NCI-H345 (cell line): ENCODE results near the gene KCP.
"Not testable (repeated sequence)": the region's sequence is repeated elsewhere in the genome, so short reads cannot be mapped to it uniquely, and the experiment has no call there.

Experiments
- DNase-seq: peaks from one replicate; lab custom pipeline; 2025; lab: John Stamatoyannopoulos, UW

The KCP gene

GRCh38 chr7:128921866-128922440 is 11.4 kb upstream of the KCP start:
- DNase-seq = no peak

GRCh38 chr7:128920913-128921582 is 10.5 kb upstream of the KCP start:
- no peak for DNase-seq

DNA sequence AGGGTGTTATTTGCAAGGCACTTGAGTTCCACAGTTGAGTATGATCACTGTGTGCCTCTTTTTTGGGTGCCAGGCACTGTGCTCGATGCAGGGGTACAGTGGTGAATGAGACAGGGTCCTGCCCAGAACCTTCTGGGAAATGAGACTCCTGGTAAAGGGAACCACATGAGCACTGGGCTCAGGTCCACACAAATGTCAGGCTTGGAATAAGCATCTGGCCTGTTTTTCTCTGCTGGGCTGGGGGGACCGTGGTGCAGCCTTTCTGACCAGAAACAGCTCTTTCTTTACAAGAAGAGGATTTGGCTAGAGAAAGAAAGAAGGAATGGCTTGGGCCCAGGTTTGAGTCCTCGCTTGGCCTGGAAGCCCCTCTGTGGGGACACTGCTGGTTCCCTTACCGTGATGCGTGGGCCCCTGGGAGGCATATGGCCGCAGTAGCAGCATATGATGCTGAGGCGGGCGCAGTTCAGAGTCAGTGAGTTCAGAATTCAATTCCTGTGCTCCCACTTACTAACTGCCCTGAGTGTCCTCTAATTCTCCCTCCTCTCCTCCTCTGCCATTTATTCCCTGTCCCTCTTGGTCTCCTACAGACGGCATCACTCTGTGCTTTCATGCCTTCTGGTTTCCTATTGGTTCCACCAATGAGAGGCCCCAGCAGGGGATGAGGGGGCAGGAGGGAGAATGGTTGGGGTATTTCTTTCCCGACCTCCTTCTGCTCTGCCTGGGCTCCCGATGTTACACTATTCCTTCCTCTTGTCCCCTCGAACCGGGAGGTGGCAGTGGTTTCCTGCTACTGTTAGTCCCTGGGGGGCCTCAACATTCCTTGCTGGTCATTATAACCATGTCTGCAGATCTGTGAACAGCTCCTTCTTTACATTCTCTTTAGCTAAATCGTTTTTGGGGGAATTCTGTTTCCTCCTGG is 9.6 kb upstream of the KCP start:
- DNase-seq = no peak

DNA sequence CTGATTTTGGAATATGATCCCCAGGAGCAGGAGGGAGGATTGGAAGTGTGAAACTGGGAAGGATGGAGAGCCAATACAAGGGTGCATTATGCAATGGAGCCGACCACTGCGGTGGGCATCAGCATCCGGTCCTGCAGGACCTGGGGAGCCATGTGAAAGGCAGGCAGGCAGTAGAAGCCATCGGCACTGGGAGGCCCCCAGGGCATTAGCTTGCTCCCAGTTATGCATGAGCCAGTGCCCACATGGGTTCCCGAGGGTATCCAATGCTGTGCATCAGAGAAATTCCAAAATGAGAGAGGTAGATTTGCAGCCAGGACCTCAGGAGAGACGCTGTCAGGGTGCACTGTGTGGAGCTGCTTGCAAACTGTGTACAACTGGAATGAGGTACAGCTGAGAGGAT is 8.7 kb upstream of the KCP start:
- no peak for DNase-seq

DNA sequence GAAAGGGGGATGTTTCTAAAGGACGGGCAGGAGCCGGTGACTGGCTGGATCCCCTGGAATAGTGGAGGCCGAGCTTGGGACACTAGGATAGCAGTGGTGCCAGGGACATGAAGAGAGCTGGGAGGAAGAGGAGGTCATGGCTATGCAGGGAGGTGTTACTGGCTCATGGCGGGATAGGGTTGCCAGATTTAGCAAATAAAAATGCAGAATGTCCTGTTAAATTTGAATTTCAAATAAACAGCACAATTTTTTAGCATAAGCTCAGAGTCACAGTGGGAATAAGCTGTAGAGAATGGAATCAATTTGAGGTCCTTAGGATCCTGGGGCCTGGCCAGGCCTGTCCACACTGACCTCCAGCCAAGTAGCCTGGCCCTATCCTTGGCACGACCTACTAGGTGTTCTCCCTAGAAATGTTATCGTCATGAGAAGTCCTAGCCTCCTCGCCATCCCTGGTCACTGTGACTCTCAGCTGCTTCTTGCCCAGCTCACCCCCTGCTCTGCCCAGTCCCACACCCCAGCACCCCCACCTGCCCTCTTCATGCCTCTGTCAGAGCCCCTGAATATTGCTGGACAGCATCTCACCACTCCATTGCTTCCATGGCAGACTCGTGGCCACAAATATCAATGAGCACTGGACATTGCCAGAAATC is 7.6 kb upstream of the KCP start:
- DNase-seq = no peak

- DNase-seq = no peak
Measured at GRCh38 chr7:128917122-128917521, 6.6 kb upstream of the KCP start.

- no peak for DNase-seq
Measured at GRCh38 chr7:128916643-128916915, 6.1 kb upstream of the KCP start.

DNA sequence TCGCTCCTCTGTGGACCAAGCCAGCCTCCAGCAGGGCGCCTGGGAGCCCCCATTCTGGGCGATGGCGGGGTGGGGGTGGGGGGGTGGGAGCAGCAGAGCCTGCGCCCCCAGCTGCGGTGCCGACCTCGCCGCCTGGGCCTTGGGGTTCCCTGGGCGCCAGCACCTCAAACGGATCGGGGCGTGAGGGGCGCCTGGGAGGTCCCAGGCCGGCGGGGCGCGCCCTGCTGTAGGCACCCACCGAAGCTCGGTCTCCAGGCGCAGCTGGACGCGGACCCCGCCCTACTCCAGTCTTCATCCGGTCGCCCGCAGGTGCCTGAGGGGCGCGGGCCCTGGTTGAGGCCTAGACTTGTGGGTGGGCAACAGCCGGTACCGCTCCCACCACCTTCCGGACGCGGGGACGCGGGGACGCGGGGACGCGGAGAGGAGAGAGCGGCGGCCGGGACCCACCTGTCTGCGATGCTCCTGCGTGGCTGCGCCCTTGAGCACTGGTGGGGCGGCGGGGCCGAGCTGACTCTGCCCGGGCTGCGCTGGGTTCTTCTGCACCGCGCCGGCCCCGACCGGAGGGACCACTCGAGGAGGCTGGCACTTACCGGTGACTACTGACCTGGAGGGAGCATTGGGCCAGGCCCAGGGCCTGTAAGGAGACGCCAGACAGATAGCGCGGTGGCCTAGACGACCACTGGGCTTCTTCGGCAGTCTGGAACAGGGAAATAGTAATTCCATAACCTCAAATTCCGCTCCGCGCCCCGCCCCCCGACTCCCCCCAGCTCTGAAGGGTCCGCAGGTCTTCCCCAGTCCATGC is 5.5 kb upstream of the KCP start:
- no peak for DNase-seq

- DNase-seq = no peak
Measured at GRCh38 chr7:128915271-128915819, 4.8 kb upstream of the KCP start.

DNA sequence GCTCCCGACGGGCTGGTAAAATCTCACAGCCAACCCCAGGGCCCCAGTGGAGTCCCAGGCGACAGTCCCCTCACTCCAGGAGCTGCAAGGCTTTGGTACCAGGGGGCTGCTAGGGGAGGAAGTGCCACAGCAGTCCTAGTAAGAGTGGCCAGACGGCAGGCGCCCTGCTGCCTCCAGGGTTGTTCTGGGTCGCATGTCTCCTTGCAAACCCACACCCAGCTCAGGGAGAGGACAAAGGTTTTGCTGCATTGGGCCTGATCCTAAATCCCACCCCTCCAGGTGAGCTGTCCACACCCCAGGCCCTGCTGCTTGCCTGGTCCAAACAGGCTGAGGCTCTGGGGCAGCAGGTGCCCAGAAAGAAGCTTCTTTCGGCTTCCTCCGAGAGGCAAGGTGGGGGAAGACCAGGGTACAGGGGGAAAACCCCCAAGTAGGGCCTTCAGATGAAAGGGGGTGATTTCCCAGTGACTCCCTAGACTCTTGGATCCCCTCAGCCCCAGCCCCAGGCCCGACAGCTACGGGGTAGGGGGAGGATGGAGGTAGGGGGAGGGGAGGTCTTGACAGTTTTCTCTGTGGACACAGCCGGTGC is 4.2 kb upstream of the KCP start:
- no peak for DNase-seq

DNA sequence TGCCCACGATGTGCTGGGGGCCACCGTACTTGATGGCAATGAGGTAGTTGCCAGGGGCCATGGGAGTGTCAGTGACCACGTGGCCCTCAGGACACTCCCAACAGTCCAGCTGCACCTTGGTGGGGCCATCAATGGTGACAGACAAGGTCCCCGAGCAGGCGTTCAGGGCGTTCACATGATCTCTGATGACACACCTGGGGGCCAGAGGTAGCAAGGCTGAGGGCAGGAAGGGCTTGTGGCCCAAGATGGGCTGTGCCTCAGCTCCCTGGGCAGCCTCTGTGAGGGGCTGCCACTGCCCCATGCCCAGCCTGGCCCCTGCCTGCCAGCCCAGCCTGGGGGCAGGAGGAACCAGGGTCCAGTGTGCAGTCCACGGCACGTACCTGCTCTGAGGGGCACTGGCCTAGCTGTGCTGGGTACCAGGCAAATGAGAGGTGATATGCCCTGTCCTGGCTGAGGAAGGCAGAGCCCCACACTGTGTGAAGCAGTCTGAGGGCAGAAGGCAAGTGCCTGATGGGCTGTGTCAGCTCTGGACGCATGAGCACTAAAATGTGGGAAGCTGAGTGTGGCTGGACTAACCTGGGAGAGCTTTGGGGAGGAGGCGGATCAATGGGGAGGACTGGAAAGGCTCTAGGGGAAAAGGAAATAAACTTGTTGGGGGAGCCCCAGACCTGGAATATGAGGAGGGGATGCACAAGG is 3.5 kb upstream of the KCP start:
- no peak for DNase-seq

DNA sequence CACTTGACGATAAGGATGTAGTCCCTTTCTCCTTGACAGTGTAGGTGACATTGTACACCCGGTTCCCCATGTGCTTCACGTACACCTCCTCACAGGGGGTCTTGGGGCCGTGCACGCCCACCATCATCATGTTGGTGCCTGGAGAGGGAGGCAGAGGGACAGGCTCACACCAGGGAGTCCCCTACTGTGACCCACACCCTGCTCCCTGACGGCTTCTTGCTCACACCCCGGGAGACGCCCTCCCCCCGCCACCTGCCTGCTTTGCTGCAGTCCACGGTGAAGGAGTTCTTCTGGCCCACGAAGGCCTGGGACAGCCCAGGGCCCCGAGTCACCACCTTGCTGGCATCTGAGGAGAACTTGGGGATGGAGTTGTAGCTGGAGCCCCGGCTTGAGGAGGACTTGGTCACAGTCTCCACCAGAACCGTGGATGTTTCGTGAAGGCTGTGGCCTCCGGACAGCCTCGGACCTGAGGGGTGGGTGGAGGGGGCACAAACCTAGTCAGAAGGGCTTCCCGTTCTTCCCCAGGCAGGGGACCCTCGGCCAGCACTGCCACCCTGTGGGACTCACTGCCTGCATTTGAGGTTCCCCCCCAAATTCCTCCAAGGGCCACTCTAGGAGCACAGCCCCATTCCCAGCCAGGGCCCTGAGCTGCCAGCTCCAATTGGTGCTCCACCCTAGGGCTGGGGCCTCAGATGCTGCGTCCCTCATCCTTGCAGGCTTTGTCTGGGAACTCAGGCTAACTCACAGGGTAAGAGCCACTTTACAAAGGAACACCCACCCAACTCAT is 2.4 kb upstream of the KCP start:
- not testable (repeated sequence) for DNase-seq

- DNase-seq = no peak
Measured at GRCh38 chr7:128912281-128912680, 1.8 kb upstream of the KCP start.

- DNase-seq = no peak
Measured at GRCh38 chr7:128911423-128912031, 1.0 kb upstream of the KCP start.

GRCh38 chr7:128909625-128910568 is 612 bp downstream of the KCP start:
- no peak for DNase-seq

- no peak for DNase-seq
Measured at GRCh38 chr7:128908750-128909624, 1.5 kb downstream of the KCP start.
